Posterior cingulate gyrus (tissue), 11 donors: ENCODE measurements around the gene PJA2.

Experiments used
- DNase-seq, 10 donors: peaks; one replicate each; pipeline versions ENCODE4 v3.0.0 to v3.0.0-alpha.2; 2020 to 2021; ENCODE audit warnings: mixed read lengths in 3 of 10
- intact Hi-C: fragments of 100-400 bp; cut with DNase I; formaldehyde crosslinking; loops from one replicate; pipeline ENCODE4 v1.15.1; 2023

PJA2 gene

GRCh38 chr5:109410389-109411148, 795 bp upstream of the PJA2 start:
- peak in 9 of 10 donors; percentile 36 to 92 (median 53) for DNase-seq
- intact Hi-C loops = no loop called here

- peak; percentile 54 to 94 (median 63) for DNase-seq
- intact Hi-C loops = loop anchor here (1.0 kb wide), 1 partner anchor 281 kb away; no protein-coding TSS in a partner anchor
Measured at GRCh38 chr5:109408991-109409843, 557 bp downstream of the PJA2 start.

- no peak for DNase-seq
- intact Hi-C loops = no loop called here
Measured at GRCh38 chr5:109407913-109408312, 1.9 kb downstream of the PJA2 start.

- intact Hi-C loops = no loop called here
- no peak for DNase-seq
Measured at GRCh38 chr5:109406719-109407118, 3.1 kb downstream of the PJA2 start.

- intact Hi-C loops = no loop called here
- DNase-seq = no peak
Measured at GRCh38 chr5:109404428-109404960, 5.3 kb downstream of the PJA2 start.

GRCh38 chr5:109403469-109403868, 6.3 kb downstream of the PJA2 start:
- intact Hi-C loops = no loop called here
- no peak for DNase-seq

GRCh38 chr5:109399092-109399759, 10.5 kb downstream of the PJA2 start:
- DNase-seq = no peak
- intact Hi-C loops = no loop called here

GRCh38 chr5:109396965-109397364, 12.8 kb downstream of the PJA2 start:
- no peak for DNase-seq
- intact Hi-C loops = no loop called here

- no peak for DNase-seq
- intact Hi-C loops = no loop called here
Measured at GRCh38 chr5:109394806-109395205, 15.0 kb downstream of the PJA2 start.

GRCh38 chr5:109390188-109390587, 19.6 kb downstream of the PJA2 start:
- intact Hi-C loops = no loop called here
- DNase-seq = no peak

GRCh38 chr5:109388407-109388806, 21.4 kb downstream of the PJA2 start:
- DNase-seq = no peak
- intact Hi-C loops = no loop called here

- DNase-seq = no peak
- intact Hi-C loops = no loop called here
Measured at GRCh38 chr5:109387408-109387974, 22.3 kb downstream of the PJA2 start.

GRCh38 chr5:109378095-109378494, 31.7 kb downstream of the PJA2 start:
- no peak for DNase-seq
- intact Hi-C loops = no loop called here

GRCh38 chr5:109374625-109375024, 35.1 kb downstream of the PJA2 start:
- intact Hi-C loops = no loop called here
- DNase-seq = no peak

- intact Hi-C loops = no loop called here
- DNase-seq = no peak
Measured at GRCh38 chr5:109373932-109374331, 35.8 kb downstream of the PJA2 start.

- intact Hi-C loops = no loop called here
- no peak for DNase-seq
Measured at GRCh38 chr5:109370343-109370742, 39.4 kb downstream of the PJA2 start.

- intact Hi-C loops = no loop called here
- DNase-seq = no peak
Measured at GRCh38 chr5:109365653-109366052, 44.1 kb downstream of the PJA2 start.

- DNase-seq = no peak
- intact Hi-C loops = no loop called here
Measured at GRCh38 chr5:109364977-109365376, 44.8 kb downstream of the PJA2 start.

- no peak for DNase-seq
- intact Hi-C loops = no loop called here
Measured at GRCh38 chr5:109359642-109360041, 50.1 kb downstream of the PJA2 start.

GRCh38 chr5:109357807-109358206, 52.0 kb downstream of the PJA2 start:
- intact Hi-C loops = no loop called here
- DNase-seq = no peak

GRCh38 chr5:109354761-109355160, 55.0 kb downstream of the PJA2 start:
- intact Hi-C loops = no loop called here

More at GRCh38 chr5:109354761-109355160, 55.0 kb downstream of the PJA2 start:
- no peak for DNase-seq
